ENCODE measurements around the gene RNU1-4. TPM values are rescaled to one million over a fixed set of nuclear protein-coding genes. Genes with fewer than 3 reads are reported as not detected.
"Not testable (repeated sequence)": the region's sequence is repeated elsewhere in the genome, so short reads cannot be mapped to it uniquely, and the experiment has no call there.

The RNU1-4 gene
- total and polyA plus RNA-seq, 12 donors: 635 to 5,242 (median 1,949) TPM; not detected in 2

GRCh38 chr1:16707130-16708093 is 32.9 kb upstream of the RNU1-4 start:
- H3K27ac ChIP-seq; H3K4me1 ChIP-seq; intact Hi-C loops (cut with DNase I); DNase-seq; H3K36me3 ChIP-seq; H3K9me3 ChIP-seq: not testable (repeated sequence)
- TF ChIP-seq CTCF (IDR thresholded peaks at IDR 0.05): peak in 5 of 9 donors; percentile 16 to 39 (median 33)
- peak in 2 of 8 donors; percentile 2 to 41 for ATAC-seq
- H3K27me3 ChIP-seq: peaks cover 0 to 29% (median 9%) of the 10 kb centered on the region in 7 donors
- WGBS, 2 donors: 2 to 14% methylated on average over 8 to 55 of the region's 99 CpGs
- peak overlapping the region in 4 of 10 donors; percentile 16 to 30 (median 20) for H3K4me3 ChIP-seq

- H3K4me3 ChIP-seq; H3K36me3 ChIP-seq; intact Hi-C loops (cut with DNase I); H3K9me3 ChIP-seq; H3K4me1 ChIP-seq; H3K27ac ChIP-seq; ATAC-seq; DNase-seq: not testable (repeated sequence)
- no CpG with 5 or more reads among the region's 6 CpGs for WGBS, 2 donors
- H3K27me3 ChIP-seq: peaks cover 0 to 26% (median 6%) of the 10 kb centered on the region in 7 donors
These were observed 31.6 kb upstream of the RNU1-4 start for GRCh38 chr1:16708704-16709103.

GRCh38 chr1:16709659-16710087 is 30.6 kb upstream of the RNU1-4 start:
- DNase-seq (peak in 1 of 2 donors; percentile 40), ATAC-seq (peak; percentile 55 to 85 (median 73))
- H3K9me3 ChIP-seq; intact Hi-C loops (cut with DNase I); H3K27ac ChIP-seq; H3K36me3 ChIP-seq; H3K4me1 ChIP-seq; H3K4me3 ChIP-seq: not testable (repeated sequence)
- TF ChIP-seq CTCF (IDR thresholded peaks at IDR 0.05): peak in 5 of 9 donors; percentile 46 to 70 (median 58)
- WGBS, 2 donors: 30% methylated on average over 3 of the region's 3 CpGs; no CpG with 5 or more reads in 1 of the 2 donors
- peaks cover 0 to 22% (median 6%) of the 10 kb centered on the region in 7 donors for H3K27me3 ChIP-seq

GRCh38 chr1:16710618-16711017 is 29.7 kb upstream of the RNU1-4 start:
- H3K9me3 ChIP-seq; H3K4me3 ChIP-seq; H3K27ac ChIP-seq; H3K36me3 ChIP-seq; H3K4me1 ChIP-seq; ATAC-seq; DNase-seq; intact Hi-C loops (cut with DNase I): not testable (repeated sequence)
- peaks cover 0 to 20% (median 8%) of the 10 kb centered on the region in 7 donors for H3K27me3 ChIP-seq
- WGBS, 2 donors: 74 to 92% methylated on average over 8 to 10 of the region's 13 CpGs

GRCh38 chr1:16712131-16712530 is 28.2 kb upstream of the RNU1-4 start:
- H3K27me3 ChIP-seq: peaks cover 0 to 25% (median 23%) of the 10 kb centered on the region in 7 donors
- ATAC-seq; H3K27ac ChIP-seq; H3K36me3 ChIP-seq; H3K4me1 ChIP-seq; intact Hi-C loops (cut with DNase I); H3K4me3 ChIP-seq; DNase-seq; H3K9me3 ChIP-seq: not testable (repeated sequence)
- 74 to 94% methylated on average over 3 of the region's 5 CpGs for WGBS, 2 donors

- H3K4me1 ChIP-seq; H3K4me3 ChIP-seq; H3K27ac ChIP-seq; H3K36me3 ChIP-seq; intact Hi-C loops (cut with DNase I); H3K9me3 ChIP-seq; DNase-seq; ATAC-seq: not testable (repeated sequence)
- peaks cover 0 to 27% (median 22%) of the 10 kb centered on the region in 7 donors for H3K27me3 ChIP-seq
- 55 to 70% methylated on average over 8 to 11 of the region's 14 CpGs for WGBS, 2 donors
These were observed 27.7 kb upstream of the RNU1-4 start for GRCh38 chr1:16712582-16712981.

GRCh38 chr1:16712984-16713383 is 27.3 kb upstream of the RNU1-4 start:
- H3K27ac ChIP-seq; H3K36me3 ChIP-seq; ATAC-seq; H3K4me3 ChIP-seq; DNase-seq; intact Hi-C loops (cut with DNase I); H3K9me3 ChIP-seq; H3K4me1 ChIP-seq: not testable (repeated sequence)
- 50 to 84% methylated on average over 1 to 4 of the region's 6 CpGs for WGBS, 2 donors
- peaks cover 0 to 26% (median 22%) of the 10 kb centered on the region in 7 donors for H3K27me3 ChIP-seq

GRCh38 chr1:16713480-16713879 is 26.8 kb upstream of the RNU1-4 start:
- H3K36me3 ChIP-seq; intact Hi-C loops (cut with DNase I); H3K4me1 ChIP-seq; DNase-seq; H3K9me3 ChIP-seq; ATAC-seq; H3K27ac ChIP-seq; H3K4me3 ChIP-seq: not testable (repeated sequence)
- 58 to 67% methylated on average over 4 of the region's 10 CpGs for WGBS, 2 donors
- peaks cover 0 to 29% (median 27%) of the 10 kb centered on the region in 7 donors for H3K27me3 ChIP-seq
